ENCODE measurements around the gene SBNO2. TPM values are rescaled to one million over a fixed set of nuclear protein-coding genes. Genes with fewer than 3 reads are reported as not detected.

Gene SBNO2
- total RNA-seq, 1 experiment from 2014 or later: 46.3 TPM

DNA sequence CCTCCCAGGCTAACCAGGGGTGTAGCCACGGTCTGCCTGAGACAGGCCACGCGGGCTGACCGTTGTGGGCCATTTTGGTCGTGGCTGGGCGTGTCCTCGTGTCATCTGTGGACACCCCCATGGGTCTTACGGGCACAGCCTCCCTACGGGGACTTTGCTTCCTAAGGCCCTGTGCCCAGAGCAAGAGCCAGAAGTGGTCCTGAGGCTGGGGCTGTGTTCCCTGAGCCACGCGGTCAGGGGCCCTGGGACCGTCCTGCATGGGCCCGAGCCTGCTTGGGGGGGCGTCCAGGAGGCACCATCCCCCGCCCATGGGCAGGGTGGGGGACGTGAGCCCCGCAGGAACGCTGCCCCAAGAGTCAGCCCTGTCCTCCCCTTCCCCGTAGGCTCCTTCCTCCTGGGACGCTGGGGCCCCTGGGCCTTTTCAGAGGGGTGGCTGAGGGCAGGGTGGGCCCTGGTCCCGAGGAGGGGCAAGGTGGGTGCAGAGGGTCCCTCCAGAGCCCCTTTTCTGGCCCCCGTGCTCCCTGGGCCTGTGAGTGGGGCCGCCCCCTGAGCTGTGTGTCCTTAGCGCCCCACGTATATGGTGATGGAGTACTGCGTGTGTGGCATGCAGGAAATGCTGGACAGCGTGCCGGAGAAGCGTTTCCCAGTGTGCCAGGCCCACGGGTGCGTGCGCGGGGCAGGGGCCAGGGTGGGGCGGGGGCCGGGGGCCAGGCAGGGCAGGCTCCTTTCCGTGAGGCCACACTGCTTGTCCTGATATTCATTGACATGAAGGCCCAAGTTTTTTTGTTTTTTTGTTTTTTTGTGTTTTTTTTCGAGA, 44.9 kb upstream of the SBNO2 start:
- Histone ChIP-seq H4K8ac (replicated peaks; ENCODE audit: insufficient read length, low read depth, low read length) (no peak overlapping the region), H3K79me2 (ENCODE audit: insufficient read depth, low read length) (peaks cover 10% of the 10 kb centered on the region; the same call in 1 of the 2 replicates), H4K20me1 (ENCODE audit: control insufficient read depth, insufficient read depth, insufficient read length) (no peaks in the 10 kb centered on the region), H3K4ac (ENCODE audit: low read depth, low read length) (no peak overlapping the region), H2BK5ac (ENCODE audit: insufficient read length, low read length) (no peak overlapping the region), H3K23ac (ENCODE audit: insufficient read length, low read depth, low read length) (no peak overlapping the region), H3K9ac (ENCODE audit: extremely low read depth, insufficient read length, low read length) (no peak overlapping the region), H2AFZ (ENCODE audit: low read length) (no peak overlapping the region), H4K91ac (ENCODE audit: insufficient read length, low read depth, low read length) (no peak overlapping the region), H2BK12ac (ENCODE audit: insufficient read length, low read depth, low read length) (no peak overlapping the region), H3T11ph (ENCODE audit: low read length) (no peak overlapping the region), H3K9me3 (ENCODE audit: control insufficient read depth, low read depth, low read length) (no peaks in the 10 kb centered on the region), H2AK5ac (ENCODE audit: insufficient read length, low read length) (no peak overlapping the region), H3K27ac (ENCODE audit: insufficient read length, low read depth, low read length) (no peak overlapping the region), H3K23me2 (ENCODE audit: insufficient read length, low read depth, low read length, poor library complexity, severe bottlenecking) (no peaks in the 10 kb centered on the region), H3K4me2 (ENCODE audit: insufficient read depth, insufficient read length, low read length) (no peak overlapping the region), H2BK120ac (ENCODE audit: low read depth, low read length, poor library complexity, severe bottlenecking) (no peak overlapping the region), H3K4me1 (ENCODE audit: insufficient read depth, low read length) (no peaks in the 10 kb centered on the region), H3K27me3 (ENCODE audit: insufficient read depth, low read length) (no peaks in the 10 kb centered on the region), H3K18ac (ENCODE audit: insufficient read length, low read depth, low read length) (no peak overlapping the region), H2BK15ac (ENCODE audit: low read depth, low read length) (no peak overlapping the region), H2BK20ac (ENCODE audit: low read depth, low read length, poor library complexity, severe bottlenecking) (no peak overlapping the region), H3K79me1 (ENCODE audit: insufficient read depth, low read depth, low read length, poor library complexity, severe bottlenecking) (peaks cover 4% of the 10 kb centered on the region), H3K56ac (ENCODE audit: insufficient read length, low read depth, low read length) (no peak overlapping the region), H4K5ac (ENCODE audit: insufficient read length, low read depth, low read length) (no peak overlapping the region), H3K14ac (ENCODE audit: insufficient read depth, low read length) (no peak overlapping the region)
- no peak overlapping the region for H3K27ac Mint-ChIP-seq
- no peaks in the 10 kb centered on the region for H3K9me3 Mint-ChIP-seq
- WGBS (ENCODE audit: extremely low coverage, insufficient read length, low lambda C conversion rate): no CpG with 5 or more reads among the region's 37 CpGs
- H3K36me3 Mint-ChIP-seq (ENCODE audit: insufficient read depth in 1 of 3, low read depth in 3 of 3): peaks cover 2 to 9% (median 8%) of the 10 kb centered on the region in 3 experiments; a peak in 5 of 7 replicates
- H3K4me3 Mint-ChIP-seq: no peak overlapping the region
- peaks cover 8 to 25% of the 10 kb centered on the region in 2 experiments; a peak in 3 of 4 replicates for H3K4me1 Mint-ChIP-seq
- TF ChIP-seq, protein P1, sequence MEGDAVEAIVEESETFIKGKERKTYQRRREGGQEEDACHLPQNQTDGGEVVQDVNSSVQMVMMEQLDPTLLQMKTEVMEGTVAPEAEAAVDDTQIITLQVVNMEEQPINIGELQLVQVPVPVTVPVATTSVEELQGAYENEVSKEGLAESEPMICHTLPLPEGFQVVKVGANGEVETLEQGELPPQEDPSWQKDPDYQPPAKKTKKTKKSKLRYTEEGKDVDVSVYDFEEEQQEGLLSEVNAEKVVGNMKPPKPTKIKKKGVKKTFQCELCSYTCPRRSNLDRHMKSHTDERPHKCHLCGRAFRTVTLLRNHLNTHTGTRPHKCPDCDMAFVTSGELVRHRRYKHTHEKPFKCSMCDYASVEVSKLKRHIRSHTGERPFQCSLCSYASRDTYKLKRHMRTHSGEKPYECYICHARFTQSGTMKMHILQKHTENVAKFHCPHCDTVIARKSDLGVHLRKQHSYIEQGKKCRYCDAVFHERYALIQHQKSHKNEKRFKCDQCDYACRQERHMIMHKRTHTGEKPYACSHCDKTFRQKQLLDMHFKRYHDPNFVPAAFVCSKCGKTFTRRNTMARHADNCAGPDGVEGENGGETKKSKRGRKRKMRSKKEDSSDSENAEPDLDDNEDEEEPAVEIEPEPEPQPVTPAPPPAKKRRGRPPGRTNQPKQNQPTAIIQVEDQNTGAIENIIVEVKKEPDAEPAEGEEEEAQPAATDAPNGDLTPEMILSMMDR (conservative IDR thresholded peaks at IDR 0.05): no peak
- no peaks in the 10 kb centered on the region for H3K27me3 Mint-ChIP-seq (ENCODE audit: low read depth)
- DNase-seq: no peak
